DND-41 (cell line): Measurements from ENCODE around the gene UTY.

Experiments
- CTCF ChIP-seq: IDR thresholded peaks from 2 replicates; pipeline ENCODE4 v1.5.1; 2012; ENCODE audit warnings: borderline replicate concordance, low read length, moderate library complexity, mild to moderate bottlenecking; ENCODE audit not compliant: poor library complexity, severe bottlenecking; ENCODE audit errors: extremely low read depth
- EZH2 ChIP-seq: IDR thresholded peaks from 3 replicates; pipeline ENCODE4 v1.6.1; 2012; ENCODE audit warnings: borderline replicate concordance, low read depth, mild to moderate bottlenecking, moderate library complexity, low read length, inconsistent platforms; ENCODE audit not compliant: severe bottlenecking

- no peak for TF ChIP-seq EZH2
- no peak for TF ChIP-seq CTCF
These were observed 268.7 kb downstream of the UTY start for GRCh38 chrY:13210961-13211646.
